GM23248 (cell line): ENCODE measurements around the gene VLDLR. TPM values are rescaled to one million over a fixed set of nuclear protein-coding genes. Genes with fewer than 3 reads are reported as not detected.
A peak's percentile ranks its signal among the peaks of the same experiment; 100 is the strongest.

Source experiments
- DNase-seq: peaks from one replicate; pipeline ENCODE4 v3.0.0-alpha.2; 2015
- H2AFZ ChIP-seq: fragments of 200-600 bp; sonication (generic); 2 replicates; pipeline ENCODE4 v1.6.1; 2016; ENCODE audit warnings: antibody characterized with exemption
- H3F3A ChIP-seq: fragments of 200-600 bp; sonication (generic); 2 replicates; pipeline ENCODE4 v1.6.1; 2016; ENCODE audit warnings: mild to moderate bottlenecking, antibody characterized with exemption, mixed run types; ENCODE audit not compliant: insufficient read depth
- H3K27ac ChIP-seq: fragments of 200-600 bp; sonication (generic); 2 replicates; pipeline ENCODE4 v1.5.1; 2016; ENCODE audit warnings: mild to moderate bottlenecking
- H3K27me3 ChIP-seq: fragments of 200-600 bp; sonication (generic); replicated peaks from 2 replicates; pipeline ENCODE4 v1.6.1; 2016; ENCODE audit warnings: mild to moderate bottlenecking; ENCODE audit not compliant: insufficient read depth
- H3K36me3 ChIP-seq: fragments of 200-600 bp; sonication (generic); 2 replicates; pipeline ENCODE4 v1.6.1; 2016; ENCODE audit warnings: low read depth, mild to moderate bottlenecking
- H3K4me1 ChIP-seq: fragments of 200-600 bp; sonication (generic); 2 replicates; pipeline ENCODE4 v1.6.1; 2016; ENCODE audit warnings: mild to moderate bottlenecking; ENCODE audit not compliant: insufficient read depth
- H3K4me2 ChIP-seq: fragments of 200-600 bp; sonication (generic); one replicate; pipeline ENCODE4 v1.6.1; 2016; ENCODE audit warnings: mild to moderate bottlenecking; ENCODE audit not compliant: unreplicated experiment
- H3K4me3 ChIP-seq: fragments of 200-600 bp; sonication (generic); 2 replicates; pipeline ENCODE4 v1.5.1; 2016; ENCODE audit warnings: mild to moderate bottlenecking
- H3K79me2 ChIP-seq: fragments of 200-600 bp; sonication (generic); 2 replicates; pipeline ENCODE4 v1.6.1; 2016; ENCODE audit warnings: mild to moderate bottlenecking; ENCODE audit not compliant: insufficient read depth
- H3K9ac ChIP-seq: fragments of 200-600 bp; sonication (generic); 2 replicates; pipeline ENCODE4 v1.6.1; 2016; ENCODE audit warnings: mild to moderate bottlenecking
- H3K9me2 ChIP-seq: fragments of 200-600 bp; sonication (generic); 2 replicates; pipeline ENCODE4 v1.6.1; 2016; ENCODE audit warnings: mixed run types, mild to moderate bottlenecking, moderate library complexity; ENCODE audit not compliant: insufficient read depth
- H3K9me3 ChIP-seq: fragments of 200-600 bp; sonication (generic); one replicate; pipeline ENCODE4 v1.6.1; 2017; ENCODE audit warnings: low read depth
- H4K20me1 ChIP-seq: fragments of 200-600 bp; sonication (generic); 2 replicates; pipeline ENCODE4 v1.6.0; 2016; ENCODE audit not compliant: insufficient read depth
- EZH2 ChIP-seq: fragments of 200-600 bp; sonication (generic); IDR thresholded peaks from 2 replicates; pipeline ENCODE4 v1.6.1; 2018; ENCODE audit warnings: antibody characterized with exemption, mild to moderate bottlenecking; ENCODE audit not compliant: insufficient read depth, poor library complexity, severe bottlenecking
- EZH2phosphoT487 ChIP-seq: fragments of 200-600 bp; sonication (generic); IDR thresholded peaks from 2 replicates; pipeline ENCODE4 v1.6.1; 2018; ENCODE audit warnings: antibody characterized with exemption, moderate library complexity, mild to moderate bottlenecking, low read depth; ENCODE audit not compliant: insufficient read depth
- WGBS, 2 experiments: methylation state at CpG; one replicate each; pipeline ENCODE4 v1.1.6; 2015 to 2017; ENCODE audit warnings: low lambda C conversion rate in 2 of 2, low coverage in 1 of 2; ENCODE audit errors: missing lambda C conversion rate in 2 of 2; 5-methylcytosine and 5-hydroxymethylcytosine counted together
- in situ Hi-C: fragments of 300-500 bp; cut with MboI; formaldehyde crosslinking; loops from 2 replicates; pipeline ENCODE4 v1.15.0; 2020
- polyA plus RNA-seq: library from polyadenylated mRNA; unstranded; fragments of >200 nt; fragmentation: Nextera tagmentation; extraction: Ambion mirVana; gene quantifications from 2 replicates; pipeline ENCODE4 v1.2.1, GENCODE V29; 2016
- total RNA-seq: library from RNA; depleted of rRNA; stranded (reverse); fragments of >200 nt; shearing (Covaris generic); gene quantifications from 2 replicates; pipeline ENCODE4 v1.2.3, GENCODE V29; 2014

VLDLR gene
- total and polyA plus RNA-seq, 2 experiments from 2014 or later = 15.1 to 29.2 TPM

DNA sequence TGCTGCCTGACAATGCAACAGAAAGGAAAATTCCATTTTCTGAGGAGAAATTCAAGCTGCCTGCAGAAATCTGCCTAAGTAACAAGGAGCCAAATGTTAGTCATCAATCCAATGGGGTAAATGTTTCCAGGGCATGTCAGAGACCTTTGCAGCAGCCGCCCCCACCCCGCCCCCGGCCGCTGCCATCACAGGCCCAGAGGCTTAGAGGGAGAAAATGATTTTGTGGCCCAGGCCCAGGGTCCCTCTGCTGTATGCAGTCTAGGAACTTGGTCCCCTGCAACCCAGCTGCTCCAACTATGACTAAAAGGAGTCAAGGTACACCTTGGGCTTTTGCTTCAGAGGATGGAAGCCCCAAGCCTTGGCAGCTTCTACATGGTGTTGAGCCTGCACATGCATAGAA lies 45.0 kb downstream of the VLDLR start:
- H3K36me3 ChIP-seq = no peaks in the 10 kb centered on the region
- H3K4me3 ChIP-seq = no peak overlapping the region
- H3K9ac ChIP-seq = no peak overlapping the region
- H3K4me2 ChIP-seq = no peak overlapping the region
- in situ Hi-C loops = no loop called here
- no peak for DNase-seq
- no peaks in the 10 kb centered on the region for H3K9me3 ChIP-seq
- no peaks in the 10 kb centered on the region for H4K20me1 ChIP-seq
- H3K27ac ChIP-seq = no peak overlapping the region
- H3K9me2 ChIP-seq = no peaks in the 10 kb centered on the region
- no peaks in the 10 kb centered on the region for H3K79me2 ChIP-seq
- TF ChIP-seq EZH2 (no peak), EZH2phosphoT487 (no peak)
- no peaks in the 10 kb centered on the region for H3F3A ChIP-seq
- 89 to 100% methylated on average over 4 of the region's 4 CpGs for WGBS, 2 experiments
- no peak overlapping the region for H2AFZ ChIP-seq
- no peaks in the 10 kb centered on the region for H3K27me3 ChIP-seq
- no peaks in the 10 kb centered on the region for H3K4me1 ChIP-seq

DNA sequence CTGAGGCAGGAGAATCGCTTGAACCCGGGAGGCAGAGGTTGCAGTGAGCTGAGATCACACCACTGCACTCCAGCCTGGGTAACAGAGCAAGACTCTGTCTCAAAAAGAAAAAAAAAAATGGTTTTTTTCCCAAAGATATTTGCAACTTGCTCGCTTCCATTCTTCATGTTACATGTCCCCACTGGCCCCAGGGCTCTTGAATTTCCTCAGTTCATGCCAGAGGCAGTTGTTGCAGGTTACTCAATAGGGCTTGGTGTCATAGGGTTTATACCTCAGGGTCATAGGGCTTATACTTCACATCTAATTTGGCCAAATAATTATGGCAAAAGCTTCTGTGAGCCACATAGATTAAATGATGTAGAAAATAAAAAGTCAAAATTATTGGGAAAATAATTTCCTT lies 51.6 kb downstream of the VLDLR start:
- no peak for DNase-seq
- H3K4me2 ChIP-seq = no peak overlapping the region
- no peak overlapping the region for H3K9ac ChIP-seq
- H3K9me3 ChIP-seq = no peaks in the 10 kb centered on the region
- H3K4me3 ChIP-seq = no peak overlapping the region
- TF ChIP-seq EZH2phosphoT487 (no peak), EZH2 (no peak)
- H3K9me2 ChIP-seq = no peaks in the 10 kb centered on the region
- H3K27ac ChIP-seq = no peak overlapping the region
- 92 to 95% methylated on average over 3 of the region's 3 CpGs for WGBS, 2 experiments
- in situ Hi-C loops = no loop called here
- H3F3A ChIP-seq = no peaks in the 10 kb centered on the region
- H3K4me1 ChIP-seq = no peaks in the 10 kb centered on the region
- H4K20me1 ChIP-seq = no peaks in the 10 kb centered on the region
- no peaks in the 10 kb centered on the region for H3K79me2 ChIP-seq
- H3K36me3 ChIP-seq = no peaks in the 10 kb centered on the region
- H3K27me3 ChIP-seq = no peaks in the 10 kb centered on the region
- no peak overlapping the region for H2AFZ ChIP-seq

DNA sequence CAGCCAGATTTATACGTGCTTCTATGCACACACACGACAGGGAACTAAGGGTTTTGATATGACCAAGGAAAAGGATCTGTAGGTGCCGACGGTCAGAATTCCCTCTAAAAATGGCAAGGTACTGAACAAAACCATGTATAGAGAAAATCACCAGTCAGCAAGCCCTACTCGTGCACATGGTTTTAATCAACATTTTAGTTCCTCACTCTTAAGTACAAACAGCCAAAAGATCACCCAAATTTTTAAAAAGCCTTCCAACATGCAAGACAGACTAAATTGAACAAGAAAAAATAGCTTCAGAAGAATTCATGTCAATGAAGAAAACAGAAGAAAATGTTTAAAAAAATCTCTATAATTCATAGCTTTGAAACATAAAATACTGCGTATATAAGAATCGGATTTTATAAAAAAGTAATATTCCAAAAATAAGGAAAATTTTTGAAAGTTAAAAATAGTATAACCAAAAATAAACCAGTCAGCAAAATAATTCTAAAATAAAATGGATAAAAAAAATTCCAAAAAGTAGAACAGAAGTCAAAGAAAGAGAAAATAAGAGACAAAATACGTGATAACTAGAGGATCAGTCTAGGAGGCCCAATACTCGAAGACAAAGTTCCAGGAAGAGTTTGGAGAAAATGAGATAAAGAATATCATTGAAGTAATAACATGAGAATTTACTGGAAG lies 52.7 kb downstream of the VLDLR start:
- H3K4me1 ChIP-seq = no peaks in the 10 kb centered on the region
- no peaks in the 10 kb centered on the region for H3K27me3 ChIP-seq
- DNase-seq = no peak
- no peak overlapping the region for H3K4me3 ChIP-seq
- H3F3A ChIP-seq = no peaks in the 10 kb centered on the region
- in situ Hi-C loops = no loop called here
- H3K27ac ChIP-seq = no peak overlapping the region
- no peaks in the 10 kb centered on the region for H3K36me3 ChIP-seq
- no peak for TF ChIP-seq EZH2
- TF ChIP-seq EZH2phosphoT487 = no peak
- no peaks in the 10 kb centered on the region for H3K9me2 ChIP-seq
- H3K9me3 ChIP-seq = no peaks in the 10 kb centered on the region
- no peaks in the 10 kb centered on the region for H3K79me2 ChIP-seq
- H4K20me1 ChIP-seq = no peaks in the 10 kb centered on the region
- WGBS, 2 experiments = 49 to 50% methylated on average over 9 of the region's 9 CpGs
- H2AFZ ChIP-seq = peak overlapping the region; percentile 47
- no peak overlapping the region for H3K4me2 ChIP-seq
- H3K9ac ChIP-seq = no peak overlapping the region

DNA sequence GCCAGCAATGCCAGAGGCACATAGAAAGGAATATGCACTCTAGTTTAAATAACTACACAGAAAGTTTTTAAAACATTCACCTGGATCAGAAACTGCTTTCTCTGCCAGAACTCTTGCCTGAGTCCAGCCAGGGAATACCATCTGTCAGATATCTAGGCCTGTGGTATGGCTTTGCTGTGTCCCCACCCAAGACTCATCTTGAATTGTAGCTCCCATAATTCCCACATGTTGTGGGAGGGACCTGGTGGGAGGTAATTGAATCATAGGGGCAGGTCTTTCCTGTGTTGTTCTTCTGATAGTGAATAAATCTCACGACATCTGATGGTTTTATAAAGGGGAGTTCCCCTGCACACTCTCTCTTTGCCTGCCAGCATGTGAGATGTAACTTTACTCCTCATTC lies 54.2 kb downstream of the VLDLR start:
- no peak overlapping the region for H2AFZ ChIP-seq
- WGBS, 2 experiments = 53 to 62% methylated on average over 1 of the region's 1 CpG
- TF ChIP-seq EZH2phosphoT487 (no peak), EZH2 (no peak)
- no peaks in the 10 kb centered on the region for H3K79me2 ChIP-seq
- no peaks in the 10 kb centered on the region for H3K4me1 ChIP-seq
- no peak overlapping the region for H3K4me2 ChIP-seq
- H3K27ac ChIP-seq = no peak overlapping the region
- no peak overlapping the region for H3K4me3 ChIP-seq
- H3K9me2 ChIP-seq = no peaks in the 10 kb centered on the region
- H3K27me3 ChIP-seq = no peaks in the 10 kb centered on the region
- no peak for DNase-seq
- H3K9ac ChIP-seq = no peak overlapping the region
- no peaks in the 10 kb centered on the region for H3K36me3 ChIP-seq
- in situ Hi-C loops = no loop called here
- no peaks in the 10 kb centered on the region for H3F3A ChIP-seq
- no peaks in the 10 kb centered on the region for H3K9me3 ChIP-seq
- no peaks in the 10 kb centered on the region for H4K20me1 ChIP-seq
